GM13976 (cell line): ENCODE measurements around the gene PDE6G.

Experiments
- DNase-seq: peaks from one replicate; pipeline ENCODE4 v3.0.0; 2012; ENCODE audit warnings: low spot score
- in situ Hi-C: fragments of 300-500 bp; cut with MboI; formaldehyde crosslinking; loops from one replicate; pipeline ENCODE4 v1.12.0; 2022; ENCODE audit warnings: low sequenced_read_pairs, mixed read lengths, inconsistent platforms; ENCODE audit not compliant: unreplicated experiment
- TF ChIP-seq, protein P1 (sequence below): IDR thresholded peaks from 2 replicates; pipeline ENCODE4 v1.5.1; 2012; ENCODE audit warnings: borderline replicate concordance, mild to moderate bottlenecking; ENCODE audit not compliant: insufficient read depth; ENCODE audit errors: extremely low read depth, missing control alignments, control extremely low read depth

PDE6G gene

GRCh38 chr17:81672954-81673353, 16.6 kb upstream of the PDE6G start:
- no peak for DNase-seq
- TF ChIP-seq, protein P1, sequence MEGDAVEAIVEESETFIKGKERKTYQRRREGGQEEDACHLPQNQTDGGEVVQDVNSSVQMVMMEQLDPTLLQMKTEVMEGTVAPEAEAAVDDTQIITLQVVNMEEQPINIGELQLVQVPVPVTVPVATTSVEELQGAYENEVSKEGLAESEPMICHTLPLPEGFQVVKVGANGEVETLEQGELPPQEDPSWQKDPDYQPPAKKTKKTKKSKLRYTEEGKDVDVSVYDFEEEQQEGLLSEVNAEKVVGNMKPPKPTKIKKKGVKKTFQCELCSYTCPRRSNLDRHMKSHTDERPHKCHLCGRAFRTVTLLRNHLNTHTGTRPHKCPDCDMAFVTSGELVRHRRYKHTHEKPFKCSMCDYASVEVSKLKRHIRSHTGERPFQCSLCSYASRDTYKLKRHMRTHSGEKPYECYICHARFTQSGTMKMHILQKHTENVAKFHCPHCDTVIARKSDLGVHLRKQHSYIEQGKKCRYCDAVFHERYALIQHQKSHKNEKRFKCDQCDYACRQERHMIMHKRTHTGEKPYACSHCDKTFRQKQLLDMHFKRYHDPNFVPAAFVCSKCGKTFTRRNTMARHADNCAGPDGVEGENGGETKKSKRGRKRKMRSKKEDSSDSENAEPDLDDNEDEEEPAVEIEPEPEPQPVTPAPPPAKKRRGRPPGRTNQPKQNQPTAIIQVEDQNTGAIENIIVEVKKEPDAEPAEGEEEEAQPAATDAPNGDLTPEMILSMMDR = no peak
- in situ Hi-C loops = no loop called here

- in situ Hi-C loops = no loop called here
- TF ChIP-seq, protein P1 = no peak
- no peak for DNase-seq
Measured at GRCh38 chr17:81672504-81672903, 16.2 kb upstream of the PDE6G start.

GRCh38 chr17:81667754-81668153, 11.4 kb upstream of the PDE6G start:
- DNase-seq = no peak
- in situ Hi-C loops = no loop called here
- TF ChIP-seq, protein P1 = no peak

DNA sequence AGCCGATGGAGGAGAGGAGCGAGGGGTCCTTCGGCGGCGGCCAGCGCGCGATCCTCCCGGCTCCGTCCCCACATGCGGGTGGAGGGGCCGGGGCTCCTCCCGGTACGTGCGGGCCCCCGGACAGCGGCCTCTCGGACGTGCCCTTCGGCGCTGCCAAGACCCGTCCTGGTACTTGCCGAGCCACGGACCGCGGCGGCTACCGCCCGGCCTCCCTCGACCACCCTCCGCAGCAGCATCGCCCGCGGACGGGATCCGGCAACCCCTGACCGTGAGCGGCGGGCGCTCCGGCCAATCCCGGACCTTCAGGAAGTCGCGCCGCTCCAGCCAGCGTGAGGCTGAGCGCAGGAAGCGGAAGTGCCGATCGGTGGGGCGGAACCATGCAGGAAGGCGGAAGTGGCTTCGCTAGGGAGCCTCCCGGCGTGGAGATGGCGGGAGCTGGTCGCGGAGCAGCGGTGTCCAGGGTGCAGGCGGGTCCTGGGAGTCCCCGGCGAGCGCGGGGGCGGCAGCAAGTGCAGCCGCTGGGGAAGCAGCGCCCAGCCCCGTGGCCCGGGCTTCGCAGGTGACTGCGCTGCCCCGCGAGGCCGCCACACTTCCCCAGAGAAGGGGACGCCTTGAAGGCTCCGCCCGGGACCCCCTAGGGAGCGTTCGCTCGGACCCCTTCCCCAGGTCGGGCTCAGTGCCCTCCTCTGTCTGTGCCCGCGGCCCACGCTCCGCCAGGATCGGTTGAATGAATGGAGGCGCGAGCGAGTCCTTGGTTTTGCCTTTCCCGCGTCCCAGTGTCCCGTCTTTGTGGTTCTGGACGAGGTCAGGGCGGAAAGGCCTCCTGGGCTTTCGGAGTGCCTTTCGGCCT, 10.2 kb upstream of the PDE6G start, which contains the start of the genes CCDC137 and OXLD1:
Gene CCDC137, plus strand, starts transcription at position 396 of the 850 bp plus-strand sequence. Its CDS starts 30 bp downstream, at position 426.
Gene OXLD1, minus strand, starts transcription at position 264 of the 850 bp plus-strand sequence. Its CDS starts 28 bp downstream, at position 236.
- peak; percentile 98 for DNase-seq
- TF ChIP-seq, protein P1 = no peak
- in situ Hi-C loops = no loop called here

GRCh38 chr17:81666092-81666341, 9.7 kb upstream of the PDE6G start:
- in situ Hi-C loops = no loop called here
- DNase-seq = no peak
- TF ChIP-seq, protein P1 = no peak

- TF ChIP-seq, protein P1 = no peak
- in situ Hi-C loops = no loop called here
- peak; percentile 76 for DNase-seq
Measured at GRCh38 chr17:81665205-81666091, 9.1 kb upstream of the PDE6G start.
